HEK293 (cell line): Measurements from ENCODE around the gene OSBPL10.

ENCODE experiments used
- CTCF ChIA-PET: fragments of 350-600 bp; formaldehyde crosslinking; extraction: SDS; loops from one replicate; lab custom pipeline; 2021; ENCODE audit warnings: antibody characterized with exemption; lab: Yijun Ruan, JAX
- POLR2A ChIA-PET: fragments of 300-600 bp; formaldehyde crosslinking; extraction: SDS; loops from one replicate; lab custom pipeline; 2020; ENCODE audit warnings: antibody characterized with exemption, inconsistent platforms; lab: Yijun Ruan, JAX
- H3K27ac ChIP-seq: fragments of 200-500 bp; sonication (Bioruptor generic); 2 replicates; pipeline ENCODE4 v1.5.1; 2014; ENCODE audit warnings: low read depth, low read length, control low read depth, inconsistent platforms; ENCODE audit errors: extremely low read depth
- H3K36me3 ChIP-seq, 2 experiments: fragments of 200-500 bp in 1 of 2; sonication (Bioruptor generic) in 1 of 2; 1 replicate in 1 of 2; 2 replicates in 1 of 2; pipeline ENCODE4 v1.5.1; 2014 to 2017; ENCODE audit warnings: inconsistent platforms in 2 of 2, low read length in 2 of 2; ENCODE audit not compliant: control insufficient read depth in 2 of 2, insufficient read depth in 1 of 2
- H3K4me1 ChIP-seq: fragments of 200-500 bp; sonication (Bioruptor generic); 2 replicates; pipeline ENCODE4 v1.5.1; 2014; ENCODE audit warnings: mild to moderate bottlenecking, low read length, inconsistent platforms; ENCODE audit not compliant: control insufficient read depth, insufficient read depth
- H3K4me3 ChIP-seq: 2 replicates; pipeline ENCODE4 v1.5.1; 2011; ENCODE audit warnings: low read depth, mild to moderate bottlenecking, control low read depth, low read length, moderate library complexity
- H3K9me3 ChIP-seq: fragments of 200-500 bp; sonication (Bioruptor generic); 2 replicates; pipeline ENCODE4 v1.5.1; 2014; ENCODE audit warnings: low read depth, low read length, inconsistent platforms; ENCODE audit not compliant: control insufficient read depth, insufficient read depth
- AEBP2 ChIP-seq: fragments of 450-650 bp; formaldehyde crosslinking; IDR thresholded peaks from 2 replicates; pipeline ENCODE4 v1.5.1; 2016; ENCODE audit warnings: missing biosample characterization, missing genetic modification characterization, borderline replicate concordance
- CTCF ChIP-seq: fragments of 450-650 bp; formaldehyde crosslinking; IDR thresholded peaks from 2 replicates; pipeline ENCODE4 v1.5.1; 2016; ENCODE audit warnings: missing biosample characterization, missing genetic modification characterization
- GLI2 ChIP-seq: fragments of 450-650 bp; formaldehyde crosslinking; IDR thresholded peaks from 2 replicates; pipeline ENCODE4; 2017; ENCODE audit warnings: missing biosample characterization, missing genetic modification characterization, low read depth, borderline replicate concordance
- INSM2 ChIP-seq: fragments of 450-650 bp; formaldehyde crosslinking; IDR thresholded peaks from 2 replicates; pipeline ENCODE4 v1.5.1; 2016; ENCODE audit warnings: missing biosample characterization, missing genetic modification characterization
- MYNN ChIP-seq: fragments of 450-650 bp; formaldehyde crosslinking; IDR thresholded peaks from 2 replicates; pipeline ENCODE4 v1.5.1; 2016; ENCODE audit warnings: missing biosample characterization, missing genetic modification characterization, borderline replicate concordance
- TSHZ1 ChIP-seq: fragments of 450-650 bp; formaldehyde crosslinking; IDR thresholded peaks from 2 replicates; pipeline ENCODE4 v1.5.1; 2016; ENCODE audit warnings: missing biosample characterization, missing genetic modification characterization, borderline replicate concordance
- YY1 ChIP-seq: fragments of 450-650 bp; formaldehyde crosslinking; IDR thresholded peaks from 2 replicates; pipeline ENCODE4 v1.5.1; 2018; ENCODE audit warnings: missing biosample characterization, missing genetic modification characterization
- ZBTB11 ChIP-seq: fragments of 450-650 bp; formaldehyde crosslinking; conservative IDR thresholded peaks from 2 replicates; pipeline ENCODE4 v1.5.1; 2016; ENCODE audit warnings: low read depth, missing biosample characterization, missing genetic modification characterization
- ZNF157 ChIP-seq: fragments of 450-650 bp; formaldehyde crosslinking; IDR thresholded peaks from 2 replicates; pipeline ENCODE4 v1.5.1; 2016; ENCODE audit warnings: missing biosample characterization, missing genetic modification characterization
- ZNF174 ChIP-seq: fragments of 450-650 bp; formaldehyde crosslinking; IDR thresholded peaks from 2 replicates; pipeline ENCODE4 v1.5.0; 2017; ENCODE audit warnings: missing biosample characterization, mild to moderate bottlenecking, missing genetic modification characterization
- ZNF19 ChIP-seq: fragments of 450-650 bp; formaldehyde crosslinking; IDR thresholded peaks from 2 replicates; pipeline ENCODE4; 2016; ENCODE audit warnings: missing biosample characterization, missing genetic modification characterization, low read depth
- ZNF2 ChIP-seq: fragments of 450-650 bp; formaldehyde crosslinking; IDR thresholded peaks from 2 replicates; pipeline ENCODE4 v1.5.1; 2016; ENCODE audit warnings: missing biosample characterization, missing genetic modification characterization
- ZNF266 ChIP-seq: fragments of 450-650 bp; formaldehyde crosslinking; IDR thresholded peaks from 2 replicates; pipeline ENCODE4 v1.5.1; 2016; ENCODE audit warnings: missing biosample characterization, missing genetic modification characterization, low read depth
- ZNF311 ChIP-seq: fragments of 450-650 bp; formaldehyde crosslinking; IDR thresholded peaks from 2 replicates; pipeline ENCODE4 v1.5.1; 2017; ENCODE audit warnings: missing biosample characterization, missing genetic modification characterization, borderline replicate concordance
- ZNF518A ChIP-seq: fragments of 450-650 bp; formaldehyde crosslinking; conservative IDR thresholded peaks from 2 replicates; pipeline ENCODE4 v1.5.1; 2016; ENCODE audit warnings: low read depth, missing biosample characterization, missing genetic modification characterization
- ZNF555 ChIP-seq: fragments of 450-650 bp; formaldehyde crosslinking; conservative IDR thresholded peaks from 2 replicates; pipeline ENCODE4 v1.5.1; 2017; ENCODE audit warnings: missing biosample characterization, mild to moderate bottlenecking, missing genetic modification characterization, inconsistent platforms
- ZNF658 ChIP-seq: fragments of 450-650 bp; formaldehyde crosslinking; IDR thresholded peaks from 2 replicates; pipeline ENCODE4; 2016; ENCODE audit warnings: missing biosample characterization, missing genetic modification characterization

The OSBPL10 gene

GRCh38 chr3:31876331-31876730, 104.7 kb downstream of the OSBPL10 start:
- TF ChIP-seq YY1 (tag by site-specific recombination) (no peak), ZNF157 (tag by site-specific recombination) (no peak), ZNF518A (tag by site-specific recombination) (no peak), CTCF (tag by site-specific recombination) (no peak), TSHZ1 (no peak), MYNN (tag by site-specific recombination) (no peak)
- ChIA-PET POLR2A (no interaction called here), CTCF (no interaction called here)
- Histone ChIP-seq H3K4me3 (no peak overlapping the region), H3K9me3 (no peaks in the 10 kb centered on the region), H3K4me1 (no peaks in the 10 kb centered on the region), H3K36me3 (no peaks in the 10 kb centered on the region), H3K27ac (no peak overlapping the region)

GRCh38 chr3:31875437-31875836, 105.6 kb downstream of the OSBPL10 start:
- TF ChIP-seq ZBTB11 (tag by site-specific recombination) (no peak), ZNF266 (tag by site-specific recombination) (no peak), ZNF555 (tag by site-specific recombination) (no peak), ZNF19 (tag by site-specific recombination) (no peak), ZNF2 (tag by site-specific recombination) (no peak), ZNF658 (tag by site-specific recombination) (no peak), ZNF174 (tag by site-specific recombination) (no peak), INSM2 (tag by site-specific recombination) (no peak), ZNF311 (no peak), GLI2 (tag by site-specific recombination) (no peak), AEBP2 (tag by site-specific recombination) (no peak)
- TF ChIP-seq, all 188 proteins: peak for 0
- Histone ChIP-seq H3K9me3 (no peaks in the 10 kb centered on the region), H3K36me3 (no peaks in the 10 kb centered on the region), H3K4me3 (no peak overlapping the region), H3K27ac (no peak overlapping the region), H3K4me1 (no peaks in the 10 kb centered on the region)
- CTCF ChIA-PET, result no interaction called here
- POLR2A ChIA-PET, result no interaction called here
